K562 (cell line): ENCODE measurements around the gene LZTR1. TPM values are rescaled to one million over a fixed set of nuclear protein-coding genes. Genes with fewer than 3 reads are reported as not detected.

Source experiments
- CAMTA2 ChIP-seq: fragments of 250-450 bp; sonication (Bioruptor Pico); conservative IDR thresholded peaks from 2 replicates; pipeline ENCODE4 v1.5.1; 2022
- CBX3 ChIP-seq, 2 experiments: IDR thresholded peaks; 1 replicate in 1 of 2; 2 replicates in 1 of 2; pipeline ENCODE4 v1.6.1; 2012; ENCODE audit warnings: inconsistent platforms in 2 of 2, low read length in 2 of 2, borderline replicate concordance in 1 of 2, control low read depth in 1 of 2
- DPF2 ChIP-seq: fragments of 450-650 bp; IDR thresholded peaks from 2 replicates; pipeline ENCODE4 v1.6.1; 2016
- ELK3 ChIP-seq: fragments of 450-650 bp; formaldehyde crosslinking; IDR thresholded peaks from 2 replicates; pipeline ENCODE4 v1.4.0; 2020; ENCODE audit warnings: mild to moderate bottlenecking
- ETS2 ChIP-seq: IDR thresholded peaks from 2 replicates; pipeline ENCODE4 v1.6.1; 2016; ENCODE audit warnings: borderline replicate concordance, missing genetic modification characterization, mild to moderate bottlenecking, moderate library complexity, missing compliant biosample characterization; ENCODE audit not compliant: poor library complexity, severe bottlenecking
- FOXK2 ChIP-seq, 2 experiments: fragments of 450-650 bp; IDR thresholded peaks in 1 of 2; conservative IDR thresholded peaks in 1 of 2; 2 replicates each; pipeline ENCODE4 v1.6.1; 2016; ENCODE audit warnings: low read depth in 2 of 2, mild to moderate bottlenecking in 1 of 2
- HSF4 ChIP-seq: fragments of 250-450 bp; sonication (Bioruptor Pico); IDR thresholded peaks from 2 replicates; pipeline ENCODE4 v2.1.2; 2022; ENCODE audit warnings: mild to moderate bottlenecking, moderate library complexity, borderline replicate concordance
- KAT2B ChIP-seq: IDR thresholded peaks from one replicate; pipeline ENCODE4 v1.6.1; 2012; ENCODE audit warnings: low read depth, mild to moderate bottlenecking, control low read depth, inconsistent platforms, low read length, moderate library complexity
- KDM1A ChIP-seq, 2 experiments: fragments of 450-650 bp; IDR thresholded peaks; 2 replicates each; pipeline ENCODE4 v1.6.1; 2016; ENCODE audit warnings: mild to moderate bottlenecking in 2 of 2
- KLF10 ChIP-seq: fragments of 250-450 bp; sonication (Bioruptor Pico); IDR thresholded peaks from 2 replicates; pipeline ENCODE4 v1.6.1; 2021; ENCODE audit warnings: matching md5 sums
- MTA2 ChIP-seq: fragments of 450-650 bp; IDR thresholded peaks from 2 replicates; pipeline ENCODE4 v1.6.1; 2016; ENCODE audit warnings: low read depth
- RBBP5 ChIP-seq: fragments of 200-600 bp; sonication (generic); IDR thresholded peaks from 2 replicates; pipeline ENCODE4 v1.6.1; 2012; ENCODE audit warnings: borderline replicate concordance, mild to moderate bottlenecking, low read length, control low read depth, inconsistent platforms; ENCODE audit not compliant: insufficient read depth, poor library complexity, severe bottlenecking
- RBM39 ChIP-seq: fragments of 200-400 bp; formaldehyde crosslinking; optimal IDR thresholded peaks from 2 replicates; pipeline ENCODE3; 2018; ENCODE audit warnings: low read depth, low read length
- RFX1 ChIP-seq: fragments of 450-650 bp; IDR thresholded peaks from 2 replicates; pipeline ENCODE4 v1.6.1; 2016; ENCODE audit warnings: mild to moderate bottlenecking, moderate library complexity
- TBL1XR1 ChIP-seq, 2 experiments: IDR thresholded peaks; 2 replicates each; pipeline ENCODE4 v1.6.1; 2012; ENCODE audit warnings: improper control_type of control experiment in 2 of 2, low read length in 2 of 2, mild to moderate bottlenecking in 1 of 2
- YBX1 ChIP-seq: fragments of 450-650 bp; IDR thresholded peaks from 2 replicates; pipeline ENCODE4 v1.7.1; 2016; ENCODE audit warnings: mild to moderate bottlenecking
- ZNF407 ChIP-seq: fragments of 450-650 bp; IDR thresholded peaks from 2 replicates; pipeline ENCODE4 v1.6.1; 2016; ENCODE audit warnings: low read depth
- polyA plus RNA-seq, 8 experiments: library from polyadenylated mRNA; depleted of rRNA in 4 of 8; stranded (reverse) in 5 of 8; unstranded in 3 of 8; fragments of >200 nt; fragmentation: Nextera tagmentation in 2 of 8; fragmentation: Illumina TruSeq in 1 of 8; extraction: Ambion mirVana in 2 of 8; extraction: Trizol in 1 of 8; gene quantifications; 2 replicates each; pipeline versions ENCODE4 v1.2.1 to v1.2.3, GENCODE V29; 2011 to 2014; ENCODE audit warnings: inconsistent platforms in 1 of 8, missing spikeins in 1 of 8
- total RNA-seq, 7 experiments: library from RNA; depleted of rRNA in 6 of 7; stranded (reverse); fragments of >200 nt in 6 of 7; fragmentation: Illumina TruSeq in 2 of 7; extraction: Trizol in 2 of 7; gene quantifications; 2 replicates each; pipeline versions ENCODE4 v1.2.1 to v1.2.3, GENCODE V29; 2011 to 2021; ENCODE audit warnings: low replicate concordance in 1 of 7
- TF ChIP-seq, protein P1 (sequence below): fragments of 450-650 bp; formaldehyde crosslinking; IDR thresholded peaks from 2 replicates; pipeline ENCODE4 v1.4.0; 2022; ENCODE audit warnings: missing genetic modification characterization

Gene LZTR1
- total and polyA plus RNA-seq, 9 of the 15 experiments (the other 6 are each of a cell fraction or from before 2014, with no cell fraction given) = 2.2 to 135 (median 63.0) TPM

DNA sequence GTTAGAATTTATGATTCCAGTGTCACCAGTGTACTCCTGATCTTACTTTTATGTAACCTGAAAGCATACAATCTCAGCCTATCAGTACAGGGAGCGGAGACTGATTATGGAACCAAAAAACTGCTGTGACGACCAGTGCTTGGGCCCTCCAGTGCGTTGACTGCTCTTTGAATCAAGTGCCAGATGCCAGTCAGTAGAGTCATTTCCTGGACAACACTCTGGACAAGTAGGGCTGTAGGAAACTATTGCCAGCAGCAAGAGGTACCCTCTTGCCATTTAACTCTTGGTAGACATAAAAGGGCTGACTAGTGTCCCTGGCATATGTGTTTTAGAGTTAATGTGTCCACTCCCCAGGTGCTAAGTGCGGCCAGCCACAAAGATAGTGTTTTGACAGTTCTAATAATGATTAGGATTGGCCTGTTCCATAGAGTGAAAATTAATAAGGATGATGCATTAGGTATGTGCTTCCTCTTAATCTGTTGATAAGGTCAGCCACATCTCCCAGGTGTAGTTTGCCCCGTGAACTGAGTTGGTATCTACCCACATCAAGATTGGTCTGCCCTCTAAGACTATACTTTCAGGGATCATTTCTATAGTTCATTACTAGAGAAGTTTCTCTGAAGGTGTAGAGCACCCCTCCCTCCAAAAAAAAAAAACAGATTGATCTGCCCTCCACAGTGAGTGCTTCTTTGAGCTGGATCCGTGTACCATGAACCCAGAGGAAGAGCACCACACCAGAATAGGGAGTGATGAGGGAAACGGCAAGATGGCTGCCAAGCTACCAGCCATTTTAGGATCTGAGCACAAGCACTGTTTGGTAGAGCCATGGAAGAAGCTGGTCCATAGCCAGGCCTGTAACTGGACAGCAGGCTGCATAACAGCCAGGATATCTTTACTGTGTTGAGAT lies 35.8 kb upstream of the LZTR1 start (continued):
- peak; percentile 20 for TF ChIP-seq RBBP5
- no peak for TF ChIP-seq DPF2
- no peak for TF ChIP-seq RBM39
- TF ChIP-seq KDM1A (IDR thresholded peaks at IDR 0.05) = no peak
- no peak for TF ChIP-seq CBX3 (IDR thresholded peaks at IDR 0.05; ENCODE audit: borderline replicate concordance in 1 of 2, low read length in 2 of 2)
- TF ChIP-seq ZNF407 = no peak
- TF ChIP-seq YBX1 = no peak
- TF ChIP-seq HSF4 (CRISPR knock-in tag) = no peak
- TF ChIP-seq RFX1 = no peak
- no peak for TF ChIP-seq CAMTA2 (CRISPR knock-in tag)
- TF ChIP-seq TBL1XR1 (IDR thresholded peaks at IDR 0.05; ENCODE audit: low read length in 2 of 2) = no peak
- TF ChIP-seq ETS2 (tag) = no peak
- no peak for TF ChIP-seq FOXK2 (conservative IDR thresholded peaks at IDR 0.05 in 1 of 2, IDR thresholded peaks at IDR 0.05 in 1 of 2; ENCODE audit: low read depth in 2 of 2)
- TF ChIP-seq KAT2B = no peak
- TF ChIP-seq ELK3 (CRISPR knock-in tag) = no peak
- no peak for TF ChIP-seq MTA2
- TF ChIP-seq, protein P1, sequence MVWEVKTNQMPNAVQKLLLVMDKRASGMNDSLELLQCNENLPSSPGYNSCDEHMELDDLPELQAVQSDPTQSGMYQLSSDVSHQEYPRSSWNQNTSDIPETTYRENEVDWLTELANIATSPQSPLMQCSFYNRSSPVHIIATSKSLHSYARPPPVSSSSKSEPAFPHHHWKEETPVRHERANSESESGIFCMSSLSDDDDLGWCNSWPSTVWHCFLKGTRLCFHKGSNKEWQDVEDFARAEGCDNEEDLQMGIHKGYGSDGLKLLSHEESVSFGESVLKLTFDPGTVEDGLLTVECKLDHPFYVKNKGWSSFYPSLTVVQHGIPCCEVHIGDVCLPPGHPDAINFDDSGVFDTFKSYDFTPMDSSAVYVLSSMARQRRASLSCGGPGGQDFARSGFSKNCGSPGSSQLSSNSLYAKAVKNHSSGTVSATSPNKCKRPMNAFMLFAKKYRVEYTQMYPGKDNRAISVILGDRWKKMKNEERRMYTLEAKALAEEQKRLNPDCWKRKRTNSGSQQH = 0 out of 2 replicates have a peak, but pooled peaks have one; percentile 57
- TF ChIP-seq KLF10 (CRISPR knock-in tag) = no peak
